Thymus (tissue), 11 donors: ENCODE measurements around the gene ITIH4. TPM values are rescaled to one million over a fixed set of nuclear protein-coding genes. Genes with fewer than 3 reads are reported as not detected.

Experiments used
- DNase-seq, 9 donors: peaks; one replicate each; pipeline ENCODE4 v3.0.0-alpha.2; 2013; ENCODE audit warnings: low spot score in 9 of 9, low read depth in 6 of 9, missing footprints in 1 of 9
- H3K27ac ChIP-seq, 2 donors: one replicate each; pipeline ENCODE4 v1.5.1; 2013; ENCODE audit warnings: control low read depth in 1 of 2, low read depth in 1 of 2, low read length in 1 of 2, mild to moderate bottlenecking in 1 of 2, moderate library complexity in 1 of 2
- H3K27me3 ChIP-seq, 2 donors: one replicate each; pipeline ENCODE4 v1.5.1; 2013; ENCODE audit warnings: low read length in 1 of 2; ENCODE audit not compliant: control insufficient read depth in 2 of 2, insufficient read depth in 1 of 2
- H3K36me3 ChIP-seq, 2 donors: one replicate each; pipeline ENCODE4 v1.5.1; 2013; ENCODE audit warnings: low read length in 1 of 2, mild to moderate bottlenecking in 1 of 2, moderate library complexity in 1 of 2; ENCODE audit not compliant: control insufficient read depth in 2 of 2, insufficient read depth in 2 of 2
- H3K4me1 ChIP-seq, 2 donors: one replicate each; pipeline ENCODE4 v1.5.1; 2013; ENCODE audit warnings: low read length in 2 of 2; ENCODE audit not compliant: control insufficient read depth in 2 of 2, insufficient read depth in 2 of 2
- H3K4me3 ChIP-seq, 2 donors: one replicate each; pipeline ENCODE4 v1.5.1; 2013; ENCODE audit warnings: low read length in 2 of 2, control low read depth in 1 of 2, mild to moderate bottlenecking in 1 of 2
- H3K9me3 ChIP-seq, 2 donors: one replicate each; pipeline ENCODE4 v1.5.1; 2013; ENCODE audit warnings: low read length in 1 of 2, mild to moderate bottlenecking in 1 of 2; ENCODE audit not compliant: control insufficient read depth in 2 of 2, insufficient read depth in 1 of 2
- WGBS: extraction: QIAGEN DNeasy Blood & Tissue Kit; methylation state at CpG from one replicate; pipeline ENCODE4 v1.1.7; 2013; 5-methylcytosine and 5-hydroxymethylcytosine counted together
- polyA plus RNA-seq: library from polyadenylated mRNA; stranded (reverse); fragments of 200-250 nt; gene quantifications from one replicate; pipeline ENCODE4 v1.2.3, GENCODE V29; 2013
- total RNA-seq: library from RNA; stranded (reverse); fragments of 120-200 nt; gene quantifications from one replicate; pipeline ENCODE4 v1.2.4, GENCODE V29; 2013
- donor health status: healthy.

Gene ITIH4
- total and polyA plus RNA-seq, 2 donors: 4.5 to 40.8 TPM

- H3K9me3 ChIP-seq: peaks cover 1 to 3% of the 10 kb centered on the region in 2 donors
- no peak for DNase-seq
- 96% methylated on average over 3 of the region's 3 CpGs for WGBS
- H3K36me3 ChIP-seq: peaks cover 4 to 10% of the 10 kb centered on the region in 2 donors
- H3K4me1 ChIP-seq: peaks cover 23 to 56% of the 10 kb centered on the region in 2 donors
- H3K27ac ChIP-seq: no peak overlapping the region
- no peaks in the 10 kb centered on the region for H3K27me3 ChIP-seq
- H3K4me3 ChIP-seq: no peak overlapping the region
Observed at GRCh38 chr3:52872245-52872644, 41.8 kb upstream of the ITIH4 start.

GRCh38 chr3:52871761-52872160, 41.3 kb upstream of the ITIH4 start:
- DNase-seq: no peak
- Histone ChIP-seq H3K9me3 (peaks cover 0 to 1% of the 10 kb centered on the region in 2 donors), H3K27ac (no peak overlapping the region), H3K36me3 (peaks cover 4 to 11% of the 10 kb centered on the region in 2 donors), H3K27me3 (no peaks in the 10 kb centered on the region), H3K4me3 (no peak overlapping the region), H3K4me1 (peaks cover 23 to 53% of the 10 kb centered on the region in 2 donors)
- 95% methylated on average over 9 of the region's 9 CpGs for WGBS

DNA sequence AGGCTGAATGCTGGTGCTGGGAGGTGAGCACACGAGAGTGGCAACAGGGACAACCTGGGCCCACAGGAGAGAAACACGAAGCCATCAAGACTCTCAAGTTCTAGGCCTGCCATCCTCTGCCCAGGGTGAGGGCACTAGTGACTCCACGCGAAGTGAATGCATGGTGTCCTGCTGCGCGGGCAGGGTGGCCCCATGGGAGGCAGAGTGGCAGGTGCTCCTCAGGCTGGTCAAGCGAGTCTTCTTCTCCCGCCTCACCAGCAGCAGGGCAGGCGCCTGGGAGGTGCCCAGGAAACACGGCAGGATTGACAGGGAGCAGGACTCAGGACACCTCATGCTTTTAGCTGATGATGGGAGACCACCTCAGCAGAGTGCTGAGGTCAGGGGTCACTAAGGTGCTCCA, 40.0 kb upstream of the ITIH4 start:
- WGBS: 96% methylated on average over 10 of the region's 10 CpGs
- no peak overlapping the region for H3K27ac ChIP-seq
- peaks cover 16 to 41% of the 10 kb centered on the region in 2 donors for H3K4me1 ChIP-seq
- no peaks in the 10 kb centered on the region for H3K27me3 ChIP-seq
- DNase-seq: no peak
- H3K9me3 ChIP-seq: peaks cover 1 to 12% of the 10 kb centered on the region in 2 donors
- H3K4me3 ChIP-seq: no peak overlapping the region
- peaks cover 12 to 21% of the 10 kb centered on the region in 2 donors for H3K36me3 ChIP-seq

DNA sequence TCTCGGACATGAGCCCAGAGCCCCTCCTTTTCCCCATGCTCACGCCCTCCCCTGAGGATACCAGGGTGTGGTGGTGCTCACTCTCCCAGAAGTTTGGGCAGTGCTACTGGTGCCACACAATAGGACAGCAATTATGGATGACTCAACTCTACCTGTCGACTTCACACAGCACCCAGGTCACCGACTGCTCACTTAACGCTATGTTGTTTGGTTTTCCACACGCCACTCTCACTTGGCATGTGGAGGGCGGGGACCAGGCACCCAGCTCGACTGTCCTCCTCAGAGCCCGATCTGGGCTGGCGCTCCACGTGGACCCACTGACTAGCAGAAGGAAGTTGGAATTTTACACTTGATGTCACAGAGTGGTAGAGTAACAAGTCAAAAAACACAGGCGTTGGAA, 36.0 kb upstream of the ITIH4 start:
- no peak for DNase-seq
- Histone ChIP-seq H3K27ac (no peak overlapping the region), H3K9me3 (peaks cover 1 to 25% of the 10 kb centered on the region in 2 donors), H3K36me3 (peaks cover 12 to 17% of the 10 kb centered on the region in 2 donors), H3K4me1 (peaks cover 7 to 19% of the 10 kb centered on the region in 2 donors), H3K27me3 (no peaks in the 10 kb centered on the region), H3K4me3 (no peak overlapping the region)
- 98% methylated on average over 12 of the region's 12 CpGs for WGBS

DNA sequence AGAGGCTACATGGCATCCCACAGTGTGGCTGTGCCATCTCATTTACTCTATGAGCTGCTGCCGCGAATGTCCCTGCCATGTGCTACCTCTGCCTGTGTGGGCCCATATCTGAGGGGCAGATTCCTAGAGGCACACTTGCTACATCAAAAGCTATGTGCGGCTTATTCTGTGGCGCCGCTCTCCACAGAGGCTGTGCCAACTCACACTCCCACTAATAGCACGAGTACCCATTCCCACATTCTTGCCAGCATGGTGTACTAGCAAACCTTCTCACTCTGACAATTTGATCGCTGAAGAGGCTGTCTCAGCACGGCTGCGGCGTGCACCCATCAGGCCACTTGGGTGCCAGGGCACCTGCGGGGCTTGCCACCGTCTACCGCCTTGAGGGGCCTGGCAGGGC, 35.5 kb upstream of the ITIH4 start:
- Histone ChIP-seq H3K4me1 (peaks cover 7 to 18% of the 10 kb centered on the region in 2 donors), H3K4me3 (no peak overlapping the region), H3K27ac (no peak overlapping the region), H3K27me3 (no peaks in the 10 kb centered on the region), H3K36me3 (peaks cover 12 to 19% of the 10 kb centered on the region in 2 donors), H3K9me3 (peaks cover 1 to 25% of the 10 kb centered on the region in 2 donors)
- 98% methylated on average over 13 of the region's 13 CpGs for WGBS
- DNase-seq: no peak

DNA sequence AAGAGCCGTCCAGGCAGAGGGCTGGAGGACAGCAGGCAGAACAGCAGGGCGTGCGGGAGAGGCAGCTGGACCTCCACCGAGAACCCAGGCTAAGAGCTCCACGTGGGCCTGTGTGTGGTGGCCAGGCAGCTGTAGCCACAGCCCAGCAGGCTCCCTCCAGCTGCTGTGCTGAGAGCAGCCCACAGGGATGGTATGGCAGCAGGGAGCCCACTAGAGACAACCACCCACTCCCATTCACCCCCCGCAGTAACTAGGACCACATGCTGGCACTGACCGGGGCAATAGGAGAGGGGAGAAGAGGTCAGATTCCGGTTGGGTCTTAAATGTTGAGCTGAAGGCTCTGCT, 29.9 kb upstream of the ITIH4 start:
- Histone ChIP-seq H3K27me3 (no peaks in the 10 kb centered on the region), H3K4me1 (peaks cover 0 to 5% of the 10 kb centered on the region in 2 donors), H3K9me3 (peaks cover 0 to 13% of the 10 kb centered on the region in 2 donors), H3K27ac (no peak overlapping the region), H3K36me3 (peaks cover 4 to 19% of the 10 kb centered on the region in 2 donors), H3K4me3 (no peak overlapping the region)
- DNase-seq: no peak
- WGBS: 98% methylated on average over 8 of the region's 8 CpGs

DNA sequence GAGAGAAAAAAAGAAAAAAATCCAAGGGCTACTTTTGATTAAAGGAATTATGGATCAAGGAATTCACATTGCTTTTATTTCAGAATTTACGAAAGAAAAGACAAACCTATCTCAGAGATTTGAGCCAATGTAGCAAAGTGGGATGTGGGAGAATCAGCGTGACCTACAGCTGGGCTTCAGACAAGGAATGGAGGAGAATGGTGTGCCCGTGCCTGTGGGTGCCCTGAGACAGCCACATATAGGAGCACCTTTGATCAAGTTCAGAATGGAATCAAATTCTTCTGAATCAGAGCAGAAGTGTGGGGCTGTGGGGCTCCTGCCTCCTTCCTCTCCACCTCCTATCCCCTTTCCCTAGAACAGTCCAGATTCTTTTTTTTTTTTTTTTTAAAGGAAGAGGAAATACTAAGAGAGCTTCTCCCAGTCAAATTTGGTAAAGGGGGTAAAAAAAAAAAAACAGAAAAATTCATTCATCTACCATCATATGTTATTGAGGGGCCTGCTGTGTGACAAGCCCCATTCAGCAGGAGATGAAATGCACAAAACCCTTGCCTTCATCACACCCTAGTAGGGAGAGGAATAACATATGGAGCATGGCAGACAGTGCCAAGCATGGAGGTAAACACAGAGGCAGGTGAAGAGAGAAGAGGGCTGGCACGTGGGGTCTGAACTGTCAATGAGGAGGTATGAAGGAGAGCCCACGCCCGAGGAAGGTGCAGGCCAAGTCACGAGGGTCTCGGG, 29.4 kb upstream of the ITIH4 start:
- no peak overlapping the region for H3K27ac ChIP-seq
- peaks cover 4 to 20% of the 10 kb centered on the region in 2 donors for H3K36me3 ChIP-seq
- 98% methylated on average over 8 of the region's 8 CpGs for WGBS
- no peak overlapping the region for H3K4me3 ChIP-seq
- H3K9me3 ChIP-seq: peaks cover 0 to 9% of the 10 kb centered on the region in 2 donors
- no peak for DNase-seq
- H3K4me1 ChIP-seq: peaks cover 0 to 5% of the 10 kb centered on the region in 2 donors
- no peaks in the 10 kb centered on the region for H3K27me3 ChIP-seq

DNA sequence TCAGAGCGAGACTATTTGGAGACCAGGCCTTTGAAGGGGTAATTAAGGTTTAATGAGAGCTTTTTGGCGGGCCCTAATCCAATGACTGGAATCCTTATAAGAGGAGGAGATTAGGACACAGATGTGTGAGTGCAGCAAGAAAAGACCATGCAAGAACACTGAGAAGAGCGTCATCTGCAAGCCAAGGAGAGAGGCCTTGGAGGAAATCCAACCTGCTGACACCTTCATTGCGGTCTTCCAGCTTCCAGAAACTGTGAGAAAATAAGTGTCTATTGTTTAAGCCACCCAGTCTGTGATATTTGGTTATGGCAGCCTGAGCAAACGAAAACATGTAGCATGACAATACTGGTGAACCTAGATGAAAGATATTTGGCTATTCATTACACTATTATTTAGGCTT, 27.4 kb upstream of the ITIH4 start:
- DNase-seq: no peak
- no peak overlapping the region for H3K4me3 ChIP-seq
- H3K27me3 ChIP-seq: no peaks in the 10 kb centered on the region
- 87% methylated on average over 5 of the region's 5 CpGs for WGBS
- peaks cover 0 to 5% of the 10 kb centered on the region in 2 donors for H3K4me1 ChIP-seq
- H3K9me3 ChIP-seq: no peaks in the 10 kb centered on the region
- no peak overlapping the region for H3K27ac ChIP-seq
- peaks cover 13 to 39% of the 10 kb centered on the region in 2 donors for H3K36me3 ChIP-seq

GRCh38 chr3:52857133-52857532, 26.7 kb upstream of the ITIH4 start:
- Histone ChIP-seq H3K36me3 (peaks cover 17 to 47% of the 10 kb centered on the region in 2 donors), H3K4me1 (peaks cover 0 to 5% of the 10 kb centered on the region in 2 donors), H3K27me3 (no peaks in the 10 kb centered on the region), H3K4me3 (no peak overlapping the region), H3K9me3 (no peaks in the 10 kb centered on the region), H3K27ac (no peak overlapping the region)
- WGBS: 92% methylated on average over 3 of the region's 3 CpGs
- DNase-seq: no peak
